HEK293T (cell line): ENCODE measurements around the gene TRABD2B.

ENCODE experiments used
- ARNT ChIP-seq: fragments of 450-650 bp; IDR thresholded peaks from 2 replicates; pipeline ENCODE4 v1.6.1; 2017; ENCODE audit warnings: mild to moderate bottlenecking
- BHLHE40 ChIP-seq: fragments of 450-650 bp; IDR thresholded peaks from 2 replicates; pipeline ENCODE4 v1.6.1; 2016; ENCODE audit warnings: mild to moderate bottlenecking, moderate library complexity, borderline replicate concordance
- FOXA1 ChIP-seq: fragments of 450-650 bp; IDR thresholded peaks from 2 replicates; pipeline ENCODE4 v1.6.1; 2016; ENCODE audit warnings: mild to moderate bottlenecking
- LEF1 ChIP-seq: fragments of 450-650 bp; IDR thresholded peaks from 2 replicates; pipeline ENCODE4 v1.6.1; 2017; ENCODE audit warnings: mild to moderate bottlenecking, borderline replicate concordance
- SUZ12 ChIP-seq: fragments of 450-650 bp; IDR thresholded peaks from 2 replicates; pipeline ENCODE4 v1.6.1; 2016; ENCODE audit warnings: mild to moderate bottlenecking
- TARDBP ChIP-seq: fragments of 450-650 bp; IDR thresholded peaks from 2 replicates; pipeline ENCODE4 v1.6.1; 2016

- TF ChIP-seq FOXA1 (no peak), ARNT (no peak), SUZ12 (no peak), LEF1 (no peak), TARDBP (no peak), BHLHE40 (no peak)
These were observed 154.8 kb downstream of the TRABD2B start for GRCh38 chr1:47842228-47842919.
